GM13976 (cell line): Measurements from ENCODE around the gene ZC2HC1C.

Experiments
- DNase-seq: peaks from one replicate; pipeline ENCODE4 v3.0.0; 2012; ENCODE audit warnings: low spot score
- CTCF ChIP-seq: IDR thresholded peaks from 2 replicates; pipeline ENCODE4 v1.5.1; 2012; ENCODE audit warnings: borderline replicate concordance, mild to moderate bottlenecking; ENCODE audit not compliant: insufficient read depth; ENCODE audit errors: extremely low read depth, missing control alignments, control extremely low read depth
- in situ Hi-C: fragments of 300-500 bp; cut with MboI; formaldehyde crosslinking; loops from one replicate; pipeline ENCODE4 v1.12.0; 2022; ENCODE audit warnings: low sequenced_read_pairs, mixed read lengths, inconsistent platforms; ENCODE audit not compliant: unreplicated experiment

The ZC2HC1C gene

GRCh38 chr14:75032939-75033338, 36.5 kb upstream of the ZC2HC1C start:
- DNase-seq = no peak
- in situ Hi-C loops = no loop called here

DNA sequence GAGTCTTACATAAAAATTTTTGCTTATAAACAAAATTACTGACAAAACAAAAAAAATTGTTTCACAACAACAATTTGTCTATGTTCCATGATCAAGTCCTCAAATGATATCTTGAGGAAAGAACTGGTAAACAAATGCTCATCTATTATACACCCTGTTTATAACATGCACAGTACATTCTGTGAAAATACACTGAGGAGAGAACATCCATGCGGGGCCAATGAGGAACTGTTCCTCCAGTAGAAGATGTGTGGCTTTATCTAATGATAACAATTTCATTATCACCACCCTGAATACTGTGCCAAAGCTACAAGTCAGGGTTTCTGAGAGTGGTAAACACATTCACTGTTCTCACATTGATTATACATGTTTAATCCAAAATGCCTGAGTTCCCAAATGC, 28.9 kb upstream of the ZC2HC1C start:
- in situ Hi-C loops = no loop called here
- no peak for TF ChIP-seq CTCF
- DNase-seq = no peak

More at GRCh38 chr14:75032939-75033338, 36.5 kb upstream of the ZC2HC1C start:
- no peak for TF ChIP-seq CTCF

DNA sequence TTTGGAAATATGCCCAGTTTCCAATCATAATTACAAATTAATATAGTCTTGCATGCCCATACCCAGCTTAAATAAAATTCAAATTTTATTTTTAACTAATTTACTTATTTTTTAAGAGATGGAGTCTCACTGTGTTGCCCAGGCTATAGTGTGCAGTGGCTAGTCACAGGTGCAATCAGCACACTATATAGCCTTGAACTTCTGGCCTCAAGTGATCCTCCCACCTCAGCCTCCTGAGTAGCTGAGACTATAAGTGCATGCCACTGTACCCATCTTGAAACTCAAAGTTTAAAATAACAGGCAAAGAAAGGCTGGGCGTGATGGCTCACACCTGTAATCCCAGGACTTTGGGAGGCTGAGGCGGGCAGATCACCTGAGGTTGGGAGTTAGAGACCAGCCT, 28.5 kb upstream of the ZC2HC1C start:
- in situ Hi-C loops = no loop called here
- no peak for DNase-seq
- TF ChIP-seq CTCF = no peak

DNA sequence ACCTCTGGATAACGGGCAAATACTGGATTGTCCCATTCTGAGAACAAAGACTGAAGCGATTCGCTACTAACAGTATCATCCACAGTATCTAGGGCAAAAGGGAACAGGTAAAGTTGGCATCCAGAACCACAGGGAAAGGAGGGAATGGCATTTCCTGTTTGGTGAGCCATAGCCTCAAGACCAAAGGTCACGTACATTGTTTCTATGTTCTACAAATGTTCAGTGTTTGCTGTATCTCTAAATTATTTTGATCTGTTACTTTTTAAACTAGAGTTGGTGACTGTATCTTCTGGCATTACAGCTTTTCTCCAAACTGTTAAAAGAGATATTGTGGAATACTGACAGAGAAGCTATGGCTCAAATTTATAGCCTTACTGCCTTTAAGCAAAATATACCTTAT, 27.8 kb upstream of the ZC2HC1C start:
- TF ChIP-seq CTCF = no peak
- in situ Hi-C loops = no loop called here
- no peak for DNase-seq

DNA sequence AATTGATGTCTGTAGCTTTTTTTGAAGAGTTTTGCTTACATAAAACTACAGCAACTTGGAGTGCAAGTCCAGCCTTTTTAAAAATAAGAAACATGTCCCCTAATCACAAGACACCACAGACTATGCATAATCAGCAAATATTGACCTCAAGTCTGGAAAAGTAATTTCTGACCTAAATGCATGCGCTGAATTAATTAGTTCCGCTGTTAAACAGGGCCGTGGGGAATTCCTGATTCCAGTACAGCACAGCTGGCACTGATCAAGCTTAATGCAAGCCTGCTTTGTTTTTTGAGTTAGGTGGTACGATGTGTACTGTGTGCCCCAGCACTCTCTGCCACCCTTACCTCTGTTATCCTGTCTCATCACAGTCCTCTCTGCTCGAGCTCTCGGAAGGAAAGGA, 27.4 kb upstream of the ZC2HC1C start:
- in situ Hi-C loops = no loop called here
- TF ChIP-seq CTCF = no peak
- DNase-seq = no peak

- in situ Hi-C loops = no loop called here
- DNase-seq = no peak
- TF ChIP-seq CTCF = no peak
Observed at GRCh38 chr14:75044322-75044721, 25.1 kb upstream of the ZC2HC1C start.

DNA sequence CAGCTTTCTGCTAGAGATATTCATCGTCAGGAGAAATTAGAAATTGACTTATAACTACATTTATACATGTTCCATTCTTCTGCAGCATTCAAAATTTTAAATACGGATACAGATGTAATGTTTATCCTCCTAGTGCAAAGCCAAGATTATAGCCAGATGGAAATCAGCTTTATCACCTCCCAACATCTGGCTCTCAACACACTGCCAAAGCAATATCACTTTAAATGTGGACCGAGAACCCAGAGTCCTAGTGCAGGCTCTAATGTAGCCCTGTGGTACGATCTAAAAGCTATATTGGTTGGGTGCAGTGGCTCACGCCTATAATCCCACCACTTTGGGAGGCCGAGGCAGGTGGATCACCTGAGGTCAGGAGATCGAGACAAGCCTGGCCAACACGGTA, 24.7 kb upstream of the ZC2HC1C start:
- no peak for DNase-seq
- no peak for TF ChIP-seq CTCF
- in situ Hi-C loops = no loop called here
